SK-N-SH treated with all-trans-retinoic acid at 6 μM for 48 hours (cell line): ENCODE data around the gene NOTCH3.

Experiments
- ATAC-seq: fragments of 200-7000 bp; cut with Tn5 transposase; 3 replicates; pipeline ENCODE4 v1.9.1; 2020; ENCODE audit warnings: mild to moderate bottlenecking, moderate library complexity
- ARNTL ChIP-seq: fragments of 450-650 bp; formaldehyde crosslinking; IDR thresholded peaks from 2 replicates; pipeline ENCODE4 v1.5.0; 2020; ENCODE audit warnings: low read depth, mild to moderate bottlenecking, moderate library complexity, borderline replicate concordance
- BACH2 ChIP-seq: fragments of 250-450 bp; sonication (Bioruptor Pico); IDR thresholded peaks from 2 replicates; pipeline ENCODE4 v1.9.0; 2021; ENCODE audit warnings: mild to moderate bottlenecking, borderline replicate concordance
- CSDC2 ChIP-seq: fragments of 250-450 bp; sonication (Bioruptor Pico); IDR thresholded peaks from 2 replicates; pipeline ENCODE4 v1.5.0; 2020; ENCODE audit warnings: mild to moderate bottlenecking, moderate library complexity
- GLIS3 ChIP-seq: fragments of 250-450 bp; sonication (Bioruptor Pico); IDR thresholded peaks from 2 replicates; pipeline ENCODE4 v1.5.0; 2020; ENCODE audit warnings: mild to moderate bottlenecking, moderate library complexity
- ISL1 ChIP-seq: fragments of 250-450 bp; sonication (Bioruptor Pico); IDR thresholded peaks from 2 replicates; pipeline ENCODE4 v2.1.2; 2022; ENCODE audit warnings: mild to moderate bottlenecking, moderate library complexity
- OSR1 ChIP-seq: fragments of 250-450 bp; sonication (Bioruptor Pico); IDR thresholded peaks from 2 replicates; pipeline ENCODE4 v1.8.0; 2022; ENCODE audit warnings: moderate library complexity, mild to moderate bottlenecking, inconsistent platforms
- POU6F1 ChIP-seq: fragments of 250-450 bp; sonication (Bioruptor Pico); IDR thresholded peaks from 2 replicates; pipeline ENCODE4 v1.8.0; 2021; ENCODE audit warnings: low read depth, mild to moderate bottlenecking, moderate library complexity, borderline replicate concordance
- PPARA ChIP-seq: fragments of 250-450 bp; sonication (Bioruptor Pico); IDR thresholded peaks from 2 replicates; pipeline ENCODE4 v1.5.0; 2020; ENCODE audit warnings: mild to moderate bottlenecking, borderline replicate concordance
- RARB ChIP-seq: fragments of 250-450 bp; sonication (Bioruptor Pico); IDR thresholded peaks from 2 replicates; pipeline ENCODE4 v1.8.0; 2021; ENCODE audit warnings: mild to moderate bottlenecking, moderate library complexity
- SNAI2 ChIP-seq: fragments of 250-450 bp; sonication (Bioruptor Pico); IDR thresholded peaks from 2 replicates; pipeline ENCODE4 v1.5.0; 2020; ENCODE audit warnings: mild to moderate bottlenecking, moderate library complexity
- TCF4 ChIP-seq: fragments of 250-450 bp; sonication (Bioruptor Pico); IDR thresholded peaks from 2 replicates; pipeline ENCODE4 v1.8.0; 2021; ENCODE audit warnings: mild to moderate bottlenecking, moderate library complexity, borderline replicate concordance
- ZC3H10 ChIP-seq: fragments of 250-450 bp; sonication (Bioruptor Pico); IDR thresholded peaks from 2 replicates; pipeline ENCODE4 v1.5.1; 2021; ENCODE audit warnings: mild to moderate bottlenecking, moderate library complexity
- ZFP3 ChIP-seq: fragments of 250-450 bp; sonication (Bioruptor Pico); IDR thresholded peaks from 2 replicates; pipeline ENCODE4 v1.5.0; 2020; ENCODE audit warnings: mild to moderate bottlenecking, moderate library complexity
- ZFP30 ChIP-seq: fragments of 450-650 bp; formaldehyde crosslinking; IDR thresholded peaks from 2 replicates; pipeline ENCODE4 v1.5.0; 2022; ENCODE audit warnings: mild to moderate bottlenecking, moderate library complexity
- TF ChIP-seq, protein P1 (sequence below): fragments of 250-450 bp; sonication (Bioruptor Pico); IDR thresholded peaks from 2 replicates; pipeline ENCODE4 v1.5.0; 2020; ENCODE audit warnings: mild to moderate bottlenecking, moderate library complexity

NOTCH3 gene

DNA sequence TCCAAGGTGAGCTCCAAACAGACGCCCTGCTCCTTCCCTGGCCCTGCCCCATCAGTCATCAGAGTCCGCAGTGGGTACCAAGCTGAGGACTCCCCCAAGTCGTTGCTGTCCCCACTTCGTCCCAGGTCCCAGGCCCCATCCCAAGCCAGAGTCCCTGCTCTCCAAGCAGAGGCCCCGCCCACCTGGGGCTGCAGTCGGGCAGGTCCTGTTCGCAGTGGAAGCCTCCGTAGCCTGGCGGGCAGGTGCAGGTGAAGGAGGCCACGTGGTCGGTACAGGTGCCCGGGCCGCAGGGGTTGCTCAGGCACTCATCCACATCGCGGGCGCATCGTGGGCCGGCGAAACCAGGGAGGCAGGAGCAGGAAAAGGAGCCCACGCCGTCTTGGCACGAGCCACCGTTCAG is 19.4 kb downstream of the NOTCH3 start (continued):
- no peak for TF ChIP-seq BACH2 (CRISPR knock-in tag)
- no peak for TF ChIP-seq TCF4
- TF ChIP-seq, protein P1, sequence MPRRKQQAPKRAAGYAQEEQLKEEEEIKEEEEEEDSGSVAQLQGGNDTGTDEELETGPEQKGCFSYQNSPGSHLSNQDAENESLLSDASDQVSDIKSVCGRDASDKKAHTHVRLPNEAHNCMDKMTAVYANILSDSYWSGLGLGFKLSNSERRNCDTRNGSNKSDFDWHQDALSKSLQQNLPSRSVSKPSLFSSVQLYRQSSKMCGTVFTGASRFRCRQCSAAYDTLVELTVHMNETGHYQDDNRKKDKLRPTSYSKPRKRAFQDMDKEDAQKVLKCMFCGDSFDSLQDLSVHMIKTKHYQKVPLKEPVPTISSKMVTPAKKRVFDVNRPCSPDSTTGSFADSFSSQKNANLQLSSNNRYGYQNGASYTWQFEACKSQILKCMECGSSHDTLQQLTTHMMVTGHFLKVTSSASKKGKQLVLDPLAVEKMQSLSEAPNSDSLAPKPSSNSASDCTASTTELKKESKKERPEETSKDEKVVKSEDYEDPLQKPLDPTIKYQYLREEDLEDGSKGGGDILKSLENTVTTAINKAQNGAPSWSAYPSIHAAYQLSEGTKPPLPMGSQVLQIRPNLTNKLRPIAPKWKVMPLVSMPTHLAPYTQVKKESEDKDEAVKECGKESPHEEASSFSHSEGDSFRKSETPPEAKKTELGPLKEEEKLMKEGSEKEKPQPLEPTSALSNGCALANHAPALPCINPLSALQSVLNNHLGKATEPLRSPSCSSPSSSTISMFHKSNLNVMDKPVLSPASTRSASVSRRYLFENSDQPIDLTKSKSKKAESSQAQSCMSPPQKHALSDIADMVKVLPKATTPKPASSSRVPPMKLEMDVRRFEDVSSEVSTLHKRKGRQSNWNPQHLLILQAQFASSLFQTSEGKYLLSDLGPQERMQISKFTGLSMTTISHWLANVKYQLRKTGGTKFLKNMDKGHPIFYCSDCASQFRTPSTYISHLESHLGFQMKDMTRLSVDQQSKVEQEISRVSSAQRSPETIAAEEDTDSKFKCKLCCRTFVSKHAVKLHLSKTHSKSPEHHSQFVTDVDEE (CRISPR knock-in tag) = no peak
- no peak for TF ChIP-seq GLIS3
- TF ChIP-seq RARB = no peak

DNA sequence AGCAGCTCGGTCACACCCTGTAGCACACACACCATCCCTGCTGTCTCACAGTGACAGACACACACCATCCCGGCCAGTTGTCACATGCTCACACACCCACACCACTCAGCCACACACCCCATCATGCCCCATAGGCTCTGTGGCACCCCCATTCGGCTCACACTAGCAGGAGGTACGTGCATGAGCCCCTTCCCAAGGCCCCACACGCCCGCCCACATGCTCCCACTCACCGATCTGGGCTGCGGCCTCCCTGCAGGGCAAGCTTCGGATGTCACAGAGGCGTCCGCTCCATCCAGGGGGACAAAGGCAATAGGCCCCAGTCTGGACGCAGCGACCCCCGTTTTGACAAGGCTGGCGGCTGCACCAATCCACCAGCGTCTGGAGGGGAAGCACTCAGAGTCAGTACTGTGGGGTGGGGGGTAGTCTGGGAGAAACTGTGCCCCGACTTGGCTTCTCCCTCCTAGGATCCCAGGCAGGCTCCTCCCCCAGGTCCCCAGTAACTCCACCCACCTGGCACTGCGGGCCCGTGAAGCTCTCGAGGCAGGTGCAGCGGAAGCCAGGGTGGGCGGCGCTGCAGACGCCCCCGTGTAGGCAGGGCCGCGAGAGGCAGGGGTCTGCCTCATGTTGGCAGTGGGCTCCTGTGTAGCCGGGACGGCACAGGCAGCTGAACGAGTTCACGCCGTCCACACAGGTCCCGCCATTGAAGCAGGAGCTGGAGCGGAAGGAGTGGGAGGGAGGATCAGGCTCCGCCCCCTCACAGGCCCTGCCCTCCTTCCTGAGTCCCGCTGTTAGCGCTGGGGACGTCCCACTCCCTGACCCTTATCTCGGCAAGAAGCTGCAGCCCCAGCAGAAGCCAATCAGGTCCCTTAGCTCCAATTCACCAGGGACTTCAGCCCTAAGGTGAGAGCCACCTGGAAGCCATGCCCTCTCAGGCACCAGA is 20.1 kb downstream of the NOTCH3 start:
- ATAC-seq = no peak
- no peak for TF ChIP-seq ZC3H10 (CRISPR knock-in tag)
- no peak for TF ChIP-seq POU6F1 (CRISPR knock-in tag)

GRCh38 chr19:15178629-15179308 is 22.0 kb downstream of the NOTCH3 start:
- TF ChIP-seq ZFP30 (no peak), CSDC2 (CRISPR knock-in tag) (no peak), POU6F1 (CRISPR knock-in tag) (no peak), BACH2 (CRISPR knock-in tag) (no peak), ISL1 (CRISPR knock-in tag) (no peak), PPARA (no peak), ZFP3 (CRISPR knock-in tag) (no peak), SNAI2 (CRISPR knock-in tag) (no peak), RARB (no peak), TCF4 (no peak), ARNTL (no peak), OSR1 (CRISPR knock-in tag) (no peak)
- no peak for ATAC-seq

DNA sequence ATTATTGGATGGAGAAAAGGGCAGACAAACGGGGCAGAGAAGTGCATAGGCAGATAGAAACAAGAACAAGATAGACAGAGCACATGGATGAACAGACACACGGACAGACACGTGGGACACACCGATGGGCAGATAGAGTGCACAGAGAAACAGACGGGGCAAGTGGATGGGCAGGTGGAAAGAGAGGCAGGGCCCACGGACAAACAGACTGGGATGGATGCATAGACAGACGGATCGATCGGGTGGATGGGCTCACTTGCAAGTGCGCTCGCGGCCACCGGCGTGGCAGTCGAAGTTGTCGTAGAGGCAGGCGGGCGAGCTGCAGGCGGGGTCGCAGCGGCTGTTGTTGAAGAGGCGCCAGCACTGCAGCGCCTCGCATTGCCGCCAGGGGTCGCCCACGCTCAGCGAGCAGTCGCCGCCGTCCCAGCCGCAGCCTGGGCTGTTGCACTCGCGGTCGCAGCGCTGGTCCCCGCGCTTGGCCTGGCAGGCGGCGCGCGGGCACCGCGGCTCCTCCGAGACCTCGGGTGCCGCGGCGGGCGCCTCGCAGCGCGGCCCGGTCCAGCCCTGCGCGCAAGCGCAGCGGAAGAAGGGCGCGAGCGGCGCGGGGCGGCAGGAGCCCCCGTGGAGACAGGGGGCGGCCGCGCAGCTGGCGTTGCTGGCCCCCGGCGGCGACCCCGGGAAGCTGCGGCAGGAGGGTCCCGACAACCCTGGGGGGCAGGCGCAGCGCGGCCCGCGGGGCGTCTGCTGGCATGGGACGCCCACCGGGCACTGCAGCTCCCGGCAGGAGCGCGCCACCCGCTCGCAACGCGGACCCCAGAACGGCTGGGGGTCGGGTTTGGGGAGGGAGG is 23.3 kb downstream of the NOTCH3 start:
- peak; percentile 94 for ATAC-seq
- TF ChIP-seq, protein P1 (CRISPR knock-in tag) = 0 out of 2 replicates have a peak, but pooled peaks have one; percentile 29
- no peak for TF ChIP-seq RARB
